GM21529 (cell line): Measurements from ENCODE around the gene ARHGAP5.
"Not testable (repeated sequence)": the region's sequence is repeated elsewhere in the genome, so short reads cannot be mapped to it uniquely, and the experiment has no call there.

Experiments used
- ATAC-seq: cut with Tn5 transposase; IDR thresholded peaks from one replicate; pipeline ENCODE4 v1.9.1; 2021; ENCODE audit not compliant: unreplicated experiment

The ARHGAP5 gene

DNA sequence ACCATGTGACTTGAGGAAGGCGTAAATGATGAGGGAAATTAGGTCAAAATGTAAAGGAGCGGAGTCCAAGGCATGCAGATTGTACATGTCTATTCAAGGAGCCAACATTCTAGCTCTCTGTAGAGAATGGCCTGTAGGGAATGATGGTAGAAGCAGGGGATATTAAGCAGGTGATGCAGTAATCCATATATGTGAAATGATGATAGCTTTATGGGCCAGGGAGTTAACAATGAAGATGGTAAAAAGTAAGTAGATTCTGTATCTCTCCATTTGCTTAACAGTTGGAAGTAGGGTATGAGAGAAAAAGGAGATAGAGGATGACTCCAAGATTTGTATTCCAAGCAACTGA is 33.4 kb downstream of the ARHGAP5 start:
- ATAC-seq: no peak

GRCh38 chr14:32121536-32121935 is 44.4 kb downstream of the ARHGAP5 start:
- ATAC-seq: no peak

DNA sequence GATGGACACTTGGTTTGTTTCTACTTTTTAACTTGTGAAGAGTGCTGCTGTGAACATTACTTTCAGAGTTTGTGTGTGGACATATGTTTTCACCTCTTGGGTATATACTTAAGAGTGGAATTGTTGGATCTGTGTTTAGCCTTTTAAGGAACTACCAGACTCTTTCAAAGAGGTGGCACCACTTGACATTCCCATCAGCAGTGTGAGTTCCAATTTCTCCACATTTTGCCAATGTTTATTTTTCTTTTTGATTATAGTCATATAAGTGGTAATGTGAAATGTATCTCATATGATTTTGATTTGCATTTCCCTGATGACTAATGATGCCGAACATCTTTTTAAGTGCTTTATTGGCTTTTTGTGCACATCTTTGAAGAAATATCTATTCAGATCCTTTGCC is 44.8 kb downstream of the ARHGAP5 start:
- ATAC-seq: no peak

DNA sequence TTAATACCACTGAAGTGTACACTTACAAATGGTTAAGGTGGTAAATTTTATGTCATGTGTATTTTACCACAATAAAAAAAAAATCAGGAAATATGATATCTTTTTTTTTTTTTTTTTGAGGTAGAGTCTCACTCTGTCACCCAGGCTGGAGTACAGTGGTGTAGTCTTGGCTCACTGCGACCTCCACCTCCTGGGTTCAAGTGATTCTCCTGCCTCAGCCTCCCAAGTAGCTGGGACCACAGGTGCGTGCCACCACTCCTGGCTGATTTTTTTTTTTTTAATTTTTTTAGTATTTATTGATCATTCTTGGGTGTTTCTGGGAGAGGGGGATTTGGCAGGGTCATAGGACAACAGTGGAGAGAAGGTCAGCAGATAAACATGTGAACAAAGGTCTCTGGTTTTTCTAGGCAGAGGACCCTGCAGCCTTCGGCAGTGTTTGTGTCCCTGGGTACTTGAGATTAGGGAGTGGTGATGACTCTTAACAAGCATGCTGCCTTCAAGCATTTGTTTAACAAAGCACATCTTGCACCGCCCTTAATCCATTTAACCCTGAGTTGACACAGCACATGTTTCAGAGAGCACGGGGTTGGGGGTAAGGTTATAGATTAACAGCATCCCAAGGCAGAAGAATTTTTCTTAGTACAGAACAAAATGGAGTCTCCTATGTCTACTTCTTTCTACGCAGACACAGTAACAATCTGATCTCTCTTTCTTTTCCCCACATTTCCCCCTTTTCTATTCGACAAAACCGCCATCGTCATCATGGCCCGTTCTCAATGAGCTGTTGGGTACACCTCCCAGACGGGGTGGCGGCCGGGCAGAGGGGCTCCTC is 50.0 kb downstream of the ARHGAP5 start:
- ATAC-seq: not testable (repeated sequence)

GRCh38 chr14:32127731-32128654 is 50.9 kb downstream of the ARHGAP5 start:
- not testable (repeated sequence) for ATAC-seq

DNA sequence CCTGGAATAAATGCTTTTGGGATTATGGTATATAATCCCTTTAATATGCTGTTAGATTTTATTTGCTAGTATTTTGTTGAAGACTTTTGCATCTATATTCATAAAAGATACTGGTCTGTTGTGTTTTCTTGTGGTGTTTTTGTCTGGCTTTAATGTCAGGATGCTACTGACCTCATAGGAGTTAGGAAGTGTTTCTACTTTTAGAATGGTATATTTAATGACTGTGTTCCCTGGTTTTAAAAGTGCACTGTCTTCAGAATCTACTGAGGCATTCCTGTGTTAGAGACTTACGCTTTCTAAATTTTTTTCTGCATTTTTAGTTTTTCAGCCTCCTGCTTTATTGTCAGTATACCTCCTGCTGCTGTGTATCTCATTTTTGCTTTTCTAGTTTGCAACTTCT is 51.6 kb downstream of the ARHGAP5 start:
- ATAC-seq: no peak

DNA sequence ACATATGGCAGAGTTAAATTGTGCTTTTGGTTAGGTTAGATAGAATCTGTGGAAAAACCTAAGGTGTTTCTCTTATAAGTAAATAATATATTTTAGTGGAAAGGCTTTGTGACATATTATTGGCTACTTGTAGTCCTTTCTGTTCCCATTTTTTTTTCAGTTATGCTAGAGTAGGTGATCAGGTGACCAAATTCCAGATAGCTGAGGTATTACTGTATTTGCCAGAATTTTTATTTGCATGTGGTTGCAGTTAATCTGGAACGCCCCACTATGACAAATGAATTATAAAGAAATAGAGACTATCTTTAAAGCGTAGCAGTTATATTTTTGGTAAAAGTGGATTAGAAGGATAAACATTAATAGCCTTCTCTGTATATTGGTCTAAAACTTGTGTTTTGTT is 52.0 kb downstream of the ARHGAP5 start:
- no peak for ATAC-seq

GRCh38 chr14:32131689-32132088 is 54.6 kb downstream of the ARHGAP5 start:
- ATAC-seq: not testable (repeated sequence)

- no peak for ATAC-seq
Measured at GRCh38 chr14:32134448-32135097, 57.5 kb downstream of the ARHGAP5 start.

- ATAC-seq: no peak
Measured at GRCh38 chr14:32136027-32136825, 59.1 kb downstream of the ARHGAP5 start.

DNA sequence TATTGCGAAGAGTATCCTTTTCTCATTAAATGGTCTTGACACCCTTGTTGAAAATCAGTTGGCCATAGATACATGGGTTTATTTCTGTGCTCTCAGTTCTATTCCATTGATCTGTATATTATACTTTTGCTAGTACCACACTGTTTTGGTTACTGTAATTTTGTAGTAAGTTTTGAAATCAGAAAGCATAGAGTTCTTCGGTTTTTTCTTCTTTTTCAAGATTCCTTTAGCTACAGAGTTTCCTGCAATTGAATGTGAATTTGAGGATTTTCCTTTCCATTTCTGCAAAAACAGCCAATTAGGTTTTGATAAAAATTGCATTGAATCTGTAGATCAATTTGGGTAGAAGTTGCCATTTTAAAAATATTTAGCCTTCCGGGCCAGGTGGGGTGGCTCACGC is 60.2 kb downstream of the ARHGAP5 start:
- ATAC-seq: no peak

DNA sequence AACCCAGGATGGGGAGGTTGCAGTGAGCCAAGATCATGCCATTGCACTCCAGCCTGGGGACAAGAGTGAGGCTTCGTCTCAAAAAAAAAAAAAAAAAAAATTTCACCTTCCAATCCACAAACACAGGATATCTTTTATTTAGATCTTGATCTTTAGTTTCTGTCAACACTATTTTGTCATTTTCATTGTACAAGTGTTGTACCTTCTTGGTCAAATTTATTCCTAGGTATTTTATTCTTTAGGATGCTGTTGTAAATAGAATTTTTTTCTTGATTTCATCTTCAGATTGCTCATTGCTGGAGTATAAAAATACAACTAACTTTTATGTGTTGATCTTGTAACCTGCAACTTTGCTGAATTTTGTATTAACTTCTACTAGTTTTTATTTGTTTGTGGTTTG is 60.8 kb downstream of the ARHGAP5 start:
- no peak for ATAC-seq

GRCh38 chr14:32142341-32142740 is 65.2 kb downstream of the ARHGAP5 start:
- ATAC-seq: no peak

DNA sequence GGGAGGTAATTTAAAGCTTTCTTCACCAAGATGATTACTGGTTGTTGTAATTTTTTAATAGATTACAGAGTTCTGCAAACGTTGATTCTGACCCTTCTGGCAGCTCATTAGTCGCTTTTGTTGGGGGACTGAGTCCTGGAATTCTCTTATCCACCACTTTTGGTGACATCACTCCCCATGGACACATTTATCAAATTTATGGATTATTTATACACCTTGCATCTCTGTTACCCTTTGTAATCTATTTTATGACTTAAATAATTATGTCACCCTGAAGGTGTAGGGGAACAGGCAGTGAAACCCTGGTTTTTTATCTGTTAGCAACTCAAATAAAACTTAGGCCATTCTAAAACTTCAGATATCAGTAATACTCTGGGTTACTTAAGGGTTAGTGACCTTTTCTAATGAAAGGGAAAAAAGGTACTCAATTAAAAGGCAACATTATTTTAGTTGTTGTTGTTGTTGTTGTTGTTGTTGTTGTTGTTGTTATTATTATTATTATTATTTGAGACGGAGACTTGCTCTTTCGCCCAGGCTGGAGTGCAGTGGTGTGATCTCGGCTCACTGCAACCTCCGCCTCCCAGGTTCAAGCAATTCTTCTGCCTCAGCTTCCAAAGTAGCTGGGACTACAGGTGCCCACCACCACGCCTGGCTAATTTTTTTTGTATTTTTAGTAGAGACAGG is 65.8 kb downstream of the ARHGAP5 start:
- ATAC-seq: no peak

DNA sequence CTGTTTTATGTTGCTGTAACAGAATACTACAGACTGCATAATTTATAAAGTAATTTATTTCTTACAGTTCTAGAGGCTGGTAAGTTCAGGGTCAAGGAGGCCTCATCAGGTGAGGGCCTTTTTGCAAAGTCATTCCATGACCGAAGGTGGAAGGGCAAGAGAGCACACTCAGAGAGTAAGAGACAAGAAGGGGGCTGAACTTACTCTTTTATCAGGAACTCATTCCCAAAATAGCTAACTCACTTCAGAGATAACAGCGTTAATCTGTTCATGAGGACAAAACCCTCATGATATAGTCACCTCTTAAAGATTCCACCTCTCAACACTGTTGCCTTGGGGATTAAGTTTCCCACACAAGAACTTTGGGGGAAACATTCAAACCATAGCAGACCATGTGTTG is 73.3 kb downstream of the ARHGAP5 start:
- ATAC-seq: no peak

GRCh38 chr14:32166029-32166428 is 88.9 kb downstream of the ARHGAP5 start:
- ATAC-seq: peak; percentile 40

DNA sequence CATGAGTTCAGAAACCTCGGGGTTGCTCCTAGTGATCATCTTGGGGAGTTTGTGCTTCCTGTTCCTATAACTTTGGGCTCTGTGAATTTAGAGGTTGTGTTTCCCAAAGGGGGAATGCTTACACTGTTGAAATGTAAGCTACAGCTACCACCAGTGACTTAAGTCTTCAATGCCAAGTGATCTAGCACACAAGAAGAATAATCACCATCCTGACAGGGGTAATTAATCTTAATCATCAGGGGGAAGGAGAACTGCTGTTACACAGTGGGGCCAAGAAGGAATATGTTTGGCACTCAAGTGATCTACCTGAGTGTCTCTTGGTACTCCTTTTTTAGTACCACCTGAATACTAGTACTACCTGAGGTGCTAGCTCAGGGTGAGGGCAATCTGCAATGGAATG is 89.8 kb downstream of the ARHGAP5 start:
- no peak for ATAC-seq

- ATAC-seq: no peak
Measured at GRCh38 chr14:32167907-32168306, 90.8 kb downstream of the ARHGAP5 start.

DNA sequence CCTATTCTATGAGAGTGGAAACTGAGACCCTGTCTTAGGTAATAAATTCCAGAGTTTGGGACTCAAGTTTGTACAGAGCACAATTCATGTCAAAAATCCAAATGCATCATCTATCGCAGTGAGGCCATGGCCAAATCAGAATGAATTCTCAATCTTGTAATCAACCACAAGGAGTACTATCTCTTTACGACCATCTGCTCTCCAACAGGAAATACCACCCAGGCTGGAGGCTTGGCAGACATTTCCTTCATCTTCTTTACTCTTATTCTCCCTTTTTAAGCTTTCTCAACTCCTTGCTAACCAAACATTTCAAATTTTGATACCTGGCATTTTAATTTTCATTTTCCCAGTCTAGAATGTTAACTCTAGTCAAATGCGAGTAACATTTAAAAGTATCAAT is 92.1 kb downstream of the ARHGAP5 start:
- ATAC-seq: no peak

- no peak for ATAC-seq
Measured at GRCh38 chr14:32171469-32171868, 94.4 kb downstream of the ARHGAP5 start.
